CD4-positive, alpha-beta T cell (primary cell): ENCODE results near the gene LHFPL6. TPM values are rescaled to one million over a fixed set of nuclear protein-coding genes. Genes with fewer than 3 reads are reported as not detected.

ENCODE experiments used
- ATAC-seq: fragments of 200-7000 bp; cut with Tn5 transposase; one replicate; pipeline ENCODE4 v1.10.0; 2022; ENCODE audit warnings: mild to moderate bottlenecking; ENCODE audit not compliant: poor library complexity
- CTCF ChIA-PET: fragments of 350-600 bp; sonication (Branson Sonifier 250); formaldehyde crosslinking; loops from one replicate; lab custom pipeline; 2021; ENCODE audit warnings: antibody characterized with exemption, inconsistent platforms; lab: Charles Lee
- POLR2A ChIA-PET: fragments of 350-600 bp; sonication (Branson Sonifier 250); formaldehyde crosslinking; loops from one replicate; lab custom pipeline; 2021; ENCODE audit warnings: antibody characterized with exemption, inconsistent platforms; lab: Charles Lee
- DNase-seq, 14 experiments: peaks; one replicate each; pipeline ENCODE4 v3.0.0-alpha.2; 2013 to 2020; ENCODE audit warnings: mixed read lengths in 2 of 14
- H3K27ac ChIP-seq, 2 donors: one replicate each; pipeline versions ENCODE4 v1.5.1 to v1.7.0; 2013; ENCODE audit warnings: low read length in 2 of 2, low read depth in 1 of 2, mild to moderate bottlenecking in 1 of 2
- H3K27me3 ChIP-seq, 2 experiments: 1 replicate in 1 of 2; 2 replicates in 1 of 2; pipeline versions ENCODE4 v1.6.1 to v1.7.0; 2013; ENCODE audit warnings: low read length in 2 of 2, control low read depth in 1 of 2, mild to moderate bottlenecking in 1 of 2, moderate library complexity in 1 of 2; ENCODE audit not compliant: insufficient read depth in 2 of 2, control insufficient read depth in 1 of 2
- H3K36me3 ChIP-seq: one replicate; pipeline ENCODE4 v1.6.1; 2013; ENCODE audit warnings: low read length, control low read depth; ENCODE audit not compliant: insufficient read depth
- H3K4me1 ChIP-seq: one replicate; pipeline ENCODE4 v1.6.1; 2013; ENCODE audit warnings: low read length, control low read depth; ENCODE audit not compliant: insufficient read depth
- H3K4me3 ChIP-seq: one replicate; pipeline ENCODE4 v1.5.1; 2013; ENCODE audit warnings: mild to moderate bottlenecking, low read length, moderate library complexity
- H3K9me3 ChIP-seq, 2 experiments: 1 replicate in 1 of 2; 2 replicates in 1 of 2; pipeline versions ENCODE4 v1.6.1 to v1.7.0; 2013; ENCODE audit warnings: low read length in 2 of 2, mild to moderate bottlenecking in 2 of 2, control low read depth in 1 of 2, moderate library complexity in 1 of 2; ENCODE audit not compliant: control insufficient read depth in 1 of 2, insufficient read depth in 1 of 2
- H3K27ac Mint-ChIP-seq: one replicate; pipeline ENCODE4 v1.8.0; 2020; ENCODE audit warnings: mixed read lengths
- H3K27me3 Mint-ChIP-seq: one replicate; pipeline ENCODE4 v1.8.0; 2021; ENCODE audit warnings: mixed read lengths
- H3K36me3 Mint-ChIP-seq: one replicate; pipeline ENCODE4 v1.8.0; 2021; ENCODE audit warnings: low read depth, mixed read lengths
- H3K4me1 Mint-ChIP-seq: one replicate; pipeline ENCODE4 v1.8.0; 2021; ENCODE audit warnings: low read depth, mixed read lengths
- H3K4me3 Mint-ChIP-seq: one replicate; pipeline ENCODE4 v1.8.0; 2020; ENCODE audit warnings: mild to moderate bottlenecking, mixed read lengths
- H3K9me3 Mint-ChIP-seq: one replicate; pipeline ENCODE4 v1.8.0; 2020; ENCODE audit warnings: mixed read lengths
- intact Hi-C, 2 experiments: fragments of 100-400 bp; cut with DNase I in 1 of 2; cut with micrococcal nuclease in 1 of 2; formaldehyde crosslinking; loops; one replicate each; pipeline versions ENCODE4 v1.15.1 to v1.9.0; 2023 to 2025; cut with DNase I, micrococcal nuclease
- total RNA-seq, 174 experiments: library from RNA in 2 of 174; stranded (reverse) in 2 of 174; gene quantifications; one replicate each; pipeline ENCODE4 v1.2.3 and lab custom pipeline; 2021 to 2026
- TF ChIP-seq, protein P1 (sequence below): fragments of 200-600 bp; IDR thresholded peaks from one replicate; pipeline ENCODE4 v1.8.0; 2022; ENCODE audit warnings: antibody characterized with exemption, mild to moderate bottlenecking

Gene LHFPL6
- total RNA-seq, 2 experiments from 2014 or later: not detected

DNA sequence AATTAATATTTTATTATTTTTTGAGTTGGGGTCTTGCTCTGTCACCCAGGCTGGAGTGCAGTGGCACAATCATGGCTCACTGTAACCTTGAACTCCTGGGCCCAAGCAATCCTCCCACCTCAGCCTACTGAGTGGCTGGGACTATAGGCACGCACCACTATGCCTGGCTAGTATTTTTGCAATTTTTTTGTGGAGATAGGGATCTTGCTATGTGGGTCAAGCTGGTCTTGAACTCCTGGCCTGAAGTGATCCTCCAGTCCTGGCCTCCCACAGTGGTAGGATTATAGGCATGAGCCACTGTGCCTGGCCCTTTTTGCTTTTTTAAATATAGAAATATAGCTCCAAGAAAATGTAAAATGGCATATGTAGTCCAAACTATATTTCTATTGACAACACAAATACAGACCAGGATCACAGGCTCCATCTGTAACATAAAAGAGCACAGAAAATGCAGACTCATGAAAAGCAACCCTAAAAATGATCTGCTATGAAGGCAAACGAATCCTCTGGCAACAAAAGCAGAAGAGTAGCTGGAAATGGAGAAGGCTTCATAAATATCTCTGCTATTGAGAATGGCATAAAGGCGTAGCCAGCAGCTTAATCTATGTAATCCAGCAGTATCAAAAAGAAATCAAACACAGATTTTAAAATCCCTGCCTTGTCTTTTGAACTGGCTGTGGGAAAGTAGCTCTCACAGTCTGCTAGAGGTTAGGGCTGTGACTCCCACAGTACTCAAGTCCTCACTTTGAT, 200.6 kb downstream of the LHFPL6 start:
- Histone ChIP-seq H3K4me3 (no peak overlapping the region), H3K36me3 (no peaks in the 10 kb centered on the region), H3K27me3 (no peaks in the 10 kb centered on the region), H3K4me1 (no peaks in the 10 kb centered on the region), H3K9me3 (no peaks in the 10 kb centered on the region), H3K27ac (no peak overlapping the region)
- ChIA-PET POLR2A (no interaction called here), CTCF (no interaction called here)
- no peak overlapping the region for H3K27ac Mint-ChIP-seq
- peaks cover 15% of the 10 kb centered on the region for H3K27me3 Mint-ChIP-seq
- ATAC-seq (no peak), DNase-seq (no peak)
- TF ChIP-seq, protein P1, sequence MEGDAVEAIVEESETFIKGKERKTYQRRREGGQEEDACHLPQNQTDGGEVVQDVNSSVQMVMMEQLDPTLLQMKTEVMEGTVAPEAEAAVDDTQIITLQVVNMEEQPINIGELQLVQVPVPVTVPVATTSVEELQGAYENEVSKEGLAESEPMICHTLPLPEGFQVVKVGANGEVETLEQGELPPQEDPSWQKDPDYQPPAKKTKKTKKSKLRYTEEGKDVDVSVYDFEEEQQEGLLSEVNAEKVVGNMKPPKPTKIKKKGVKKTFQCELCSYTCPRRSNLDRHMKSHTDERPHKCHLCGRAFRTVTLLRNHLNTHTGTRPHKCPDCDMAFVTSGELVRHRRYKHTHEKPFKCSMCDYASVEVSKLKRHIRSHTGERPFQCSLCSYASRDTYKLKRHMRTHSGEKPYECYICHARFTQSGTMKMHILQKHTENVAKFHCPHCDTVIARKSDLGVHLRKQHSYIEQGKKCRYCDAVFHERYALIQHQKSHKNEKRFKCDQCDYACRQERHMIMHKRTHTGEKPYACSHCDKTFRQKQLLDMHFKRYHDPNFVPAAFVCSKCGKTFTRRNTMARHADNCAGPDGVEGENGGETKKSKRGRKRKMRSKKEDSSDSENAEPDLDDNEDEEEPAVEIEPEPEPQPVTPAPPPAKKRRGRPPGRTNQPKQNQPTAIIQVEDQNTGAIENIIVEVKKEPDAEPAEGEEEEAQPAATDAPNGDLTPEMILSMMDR: no peak
- no peak overlapping the region for H3K4me3 Mint-ChIP-seq
- no peaks in the 10 kb centered on the region for H3K9me3 Mint-ChIP-seq
- intact Hi-C loops: no loop called here
- no peaks in the 10 kb centered on the region for H3K4me1 Mint-ChIP-seq
- H3K36me3 Mint-ChIP-seq: no peaks in the 10 kb centered on the region

DNA sequence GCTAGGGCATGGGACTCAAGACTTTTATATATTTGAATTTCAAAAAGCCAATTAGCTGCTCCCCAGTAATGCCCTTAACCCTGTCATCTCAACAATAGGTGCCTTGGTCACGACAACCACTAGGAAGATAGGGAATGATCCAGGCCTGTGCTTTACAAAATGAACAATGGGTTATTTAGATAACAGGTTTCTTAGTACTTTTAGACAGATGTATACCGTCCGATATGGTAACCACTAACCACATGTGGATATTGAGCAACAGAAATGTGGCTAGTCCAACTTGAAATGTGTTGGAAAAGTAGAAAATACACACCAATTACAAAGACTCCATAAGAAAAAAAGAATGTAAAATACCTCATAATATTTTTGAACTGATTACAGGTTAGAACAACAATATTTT, 201.2 kb downstream of the LHFPL6 start:
- no peak overlapping the region for H3K27ac ChIP-seq
- POLR2A ChIA-PET: no interaction called here

DNA sequence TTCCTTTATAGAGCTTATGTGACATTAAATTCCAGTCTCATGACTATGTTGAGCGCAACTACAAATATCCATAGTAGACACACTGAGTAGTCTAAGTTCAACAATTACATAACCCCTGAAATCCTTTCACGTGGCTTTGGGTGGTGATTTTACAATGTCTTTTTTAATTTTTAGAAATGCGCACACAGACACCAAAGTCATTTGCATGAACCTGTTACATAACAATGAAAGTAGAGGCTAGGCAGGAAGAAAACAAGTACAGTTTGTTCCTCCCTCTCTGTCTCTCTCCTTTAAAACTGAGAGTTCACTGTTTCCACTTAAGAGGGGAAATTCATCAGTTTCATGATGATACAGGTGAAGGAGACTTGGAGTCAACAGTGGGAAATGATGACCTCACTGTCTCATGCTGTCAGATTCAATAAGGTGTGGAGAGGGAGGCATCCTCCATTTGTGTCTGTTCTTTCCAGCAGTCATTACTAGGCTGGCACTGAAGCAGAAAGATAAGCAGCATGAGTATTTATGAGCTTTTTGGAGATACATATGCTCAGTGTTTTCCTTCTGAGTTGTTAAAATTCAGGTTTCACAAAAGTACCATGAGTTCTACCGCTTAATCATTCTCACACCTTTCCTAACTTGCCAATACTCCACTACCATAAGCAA, 201.8 kb downstream of the LHFPL6 start:
- TF ChIP-seq, protein P1: no peak
- ATAC-seq (no peak), DNase-seq (peak in 2 of 14 experiments; percentile 4 to 14)
- H3K27ac ChIP-seq: no peak overlapping the region
- H3K9me3 ChIP-seq: no peaks in the 10 kb centered on the region
- H3K27ac Mint-ChIP-seq: no peak overlapping the region
- H3K9me3 Mint-ChIP-seq: no peaks in the 10 kb centered on the region
- H3K4me3 Mint-ChIP-seq: no peak overlapping the region
- no peaks in the 10 kb centered on the region for H3K4me1 ChIP-seq
- intact Hi-C loops: no loop called here
- CTCF ChIA-PET: no interaction called here
- no peaks in the 10 kb centered on the region for H3K36me3 ChIP-seq
- H3K27me3 Mint-ChIP-seq: peaks cover 8% of the 10 kb centered on the region
- no peaks in the 10 kb centered on the region for H3K27me3 ChIP-seq
- no peaks in the 10 kb centered on the region for H3K36me3 Mint-ChIP-seq
- POLR2A ChIA-PET: no interaction called here
- H3K4me3 ChIP-seq: no peak overlapping the region
- no peaks in the 10 kb centered on the region for H3K4me1 Mint-ChIP-seq

More for the DNA sequence above, 201.2 kb downstream of the LHFPL6 start:
- no peak for ATAC-seq
- CTCF ChIA-PET: no interaction called here
- H3K27ac Mint-ChIP-seq: no peak overlapping the region
- no peaks in the 10 kb centered on the region for H3K9me3 Mint-ChIP-seq
- Histone ChIP-seq H3K27me3 (no peaks in the 10 kb centered on the region), H3K4me3 (no peak overlapping the region), H3K4me1 (no peaks in the 10 kb centered on the region), H3K36me3 (no peaks in the 10 kb centered on the region), H3K9me3 (no peaks in the 10 kb centered on the region)
- TF ChIP-seq, protein P1: no peak
- intact Hi-C loops: no loop called here
- peaks cover 8% of the 10 kb centered on the region for H3K27me3 Mint-ChIP-seq
- no peak for DNase-seq
- H3K4me1 Mint-ChIP-seq: no peaks in the 10 kb centered on the region
- no peaks in the 10 kb centered on the region for H3K36me3 Mint-ChIP-seq
- H3K4me3 Mint-ChIP-seq: no peak overlapping the region
